Measurements from ENCODE around the gene KLK12.

GRCh38 chr19:51025809-51026553 lies 8.8 kb downstream of the KLK12 start:
- no peak for TF ChIP-seq POLR2A (IDR thresholded peaks at IDR 0.05)
- no peak for TF ChIP-seq CTCF (IDR thresholded peaks at IDR 0.05)

All from heart left ventricle (tissue), 13 donors.